Activated T-cell treated with anti-CD3 and anti-CD28 coated beads for 48 hours (primary cell): ENCODE measurements around the gene DNAJB2.
"Not testable (repeated sequence)": the region's sequence is repeated elsewhere in the genome, so short reads cannot be mapped to it uniquely, and the experiment has no call there.

Experiments used
- DNase-seq: peaks from one replicate; pipeline ENCODE4 v3.0.0-alpha.2; 2020; ENCODE audit warnings: low read depth

Gene DNAJB2

DNA sequence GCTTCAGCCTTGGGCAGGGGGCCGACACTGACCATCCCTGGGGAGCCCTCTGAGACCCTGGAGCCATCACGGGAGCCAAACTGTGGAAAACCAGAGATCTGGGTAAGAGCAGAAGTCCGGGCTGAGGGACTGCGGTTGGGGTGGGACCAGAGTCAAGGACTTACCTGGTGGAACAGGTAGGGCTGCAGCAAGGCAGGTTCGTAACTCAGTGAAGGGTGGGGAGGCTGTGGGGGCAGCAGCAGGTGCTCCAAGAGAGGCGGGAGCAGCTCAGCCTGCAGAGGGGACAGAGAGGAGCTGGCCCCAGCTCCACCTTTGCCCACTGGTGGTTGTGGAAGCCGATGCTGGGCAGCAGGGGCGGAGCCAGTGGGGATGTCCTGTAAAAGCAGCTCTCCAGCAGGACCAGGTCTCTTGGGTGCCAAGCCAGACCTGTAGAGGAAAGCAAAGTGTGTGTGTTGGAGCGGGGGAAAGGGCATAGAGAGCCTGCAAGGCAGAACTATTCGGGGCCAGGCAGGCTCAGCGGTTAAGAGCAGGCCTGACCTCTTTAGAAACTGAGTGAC, 23.3 kb downstream of the DNAJB2 start:
- no peak for DNase-seq

- no peak for DNase-seq
Observed at GRCh38 chr2:219304223-219304622, 25.1 kb downstream of the DNAJB2 start.

- DNase-seq = no peak
Observed at GRCh38 chr2:219306047-219306446, 26.9 kb downstream of the DNAJB2 start.

GRCh38 chr2:219308142-219309101, 29.3 kb downstream of the DNAJB2 start:
- DNase-seq = peak; percentile 59

- DNase-seq = no peak
Observed at GRCh38 chr2:219309278-219309677, 30.1 kb downstream of the DNAJB2 start, which contains the start of gene PTPRN. Gene PTPRN (minus strand): TSS chr2:219309401. CDS start chr2:219309332, 69 bp downstream.

- not testable (repeated sequence) for DNase-seq
Observed at GRCh38 chr2:219312683-219313263, 33.6 kb downstream of the DNAJB2 start.

DNA sequence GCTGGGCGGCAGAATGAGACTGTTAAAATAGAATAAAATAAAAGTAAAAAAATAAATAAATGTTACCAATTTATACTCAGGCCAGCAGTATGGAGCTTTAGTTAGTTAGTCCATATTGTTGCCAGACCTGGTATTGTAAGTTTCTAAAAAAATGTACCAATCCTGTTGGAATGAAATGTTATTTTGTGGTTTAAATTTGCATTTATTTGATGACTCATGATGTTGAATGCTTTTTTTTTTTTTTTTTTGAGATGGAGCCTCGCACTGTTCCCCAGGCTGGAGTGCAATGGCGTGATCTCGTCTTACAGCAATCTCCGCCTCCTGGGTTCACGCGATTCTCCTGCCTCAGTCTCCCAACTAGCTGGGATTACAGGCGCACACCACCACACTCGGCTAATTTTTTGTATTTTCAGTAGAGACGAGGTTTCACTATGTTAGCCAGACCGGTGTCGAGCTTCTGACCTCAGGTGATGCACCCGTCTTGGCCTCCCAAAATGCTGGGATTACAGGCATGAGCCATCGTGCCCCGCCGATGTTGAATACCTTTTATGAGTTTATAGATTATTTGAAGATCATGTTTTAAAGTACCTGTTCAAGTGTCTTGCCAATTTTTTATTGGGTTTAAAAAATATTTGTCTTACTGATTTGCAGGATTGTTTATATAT, 35.8 kb downstream of the DNAJB2 start:
- no peak for DNase-seq

DNA sequence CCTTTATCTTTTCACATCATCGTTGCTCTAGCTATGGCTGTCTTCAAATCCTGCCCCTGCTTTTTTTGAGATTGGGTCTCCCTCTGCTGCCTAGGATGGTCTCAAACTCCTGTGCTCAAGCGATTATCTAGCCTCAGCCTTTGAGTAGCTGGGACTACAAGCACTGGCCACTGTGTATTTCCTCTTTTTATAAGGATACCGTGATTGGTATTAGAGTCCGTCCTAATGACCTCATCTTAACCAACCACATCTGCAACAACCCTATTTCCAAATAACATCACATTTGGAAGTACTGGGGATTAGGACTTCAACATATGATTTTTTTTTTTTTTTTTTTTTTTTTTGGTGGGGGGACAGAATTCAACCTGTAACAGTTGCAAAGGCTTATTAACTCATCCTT, 44.3 kb downstream of the DNAJB2 start:
- no peak for DNase-seq

DNA sequence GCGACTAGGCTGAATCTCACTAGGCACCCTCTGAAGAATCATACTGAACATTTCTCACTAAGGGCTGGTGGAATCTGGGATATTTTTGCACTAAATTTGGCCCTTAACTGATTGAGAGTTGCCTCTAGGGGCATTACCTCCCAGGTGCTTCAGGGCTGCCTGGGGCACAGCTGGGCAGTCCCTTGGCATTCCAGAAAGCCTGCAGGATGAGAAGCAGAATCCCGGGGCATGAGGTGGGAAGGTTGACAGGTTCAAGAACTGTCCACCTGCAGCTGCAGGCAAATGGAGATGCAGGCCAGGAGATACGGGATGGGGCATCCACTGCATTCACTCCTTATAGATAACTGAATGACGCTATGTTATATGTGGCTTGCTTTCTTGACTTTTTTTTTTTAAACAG, 46.0 kb downstream of the DNAJB2 start:
- no peak for DNase-seq

GRCh38 chr2:219325657-219326315, 46.6 kb downstream of the DNAJB2 start:
- no peak for DNase-seq

DNA sequence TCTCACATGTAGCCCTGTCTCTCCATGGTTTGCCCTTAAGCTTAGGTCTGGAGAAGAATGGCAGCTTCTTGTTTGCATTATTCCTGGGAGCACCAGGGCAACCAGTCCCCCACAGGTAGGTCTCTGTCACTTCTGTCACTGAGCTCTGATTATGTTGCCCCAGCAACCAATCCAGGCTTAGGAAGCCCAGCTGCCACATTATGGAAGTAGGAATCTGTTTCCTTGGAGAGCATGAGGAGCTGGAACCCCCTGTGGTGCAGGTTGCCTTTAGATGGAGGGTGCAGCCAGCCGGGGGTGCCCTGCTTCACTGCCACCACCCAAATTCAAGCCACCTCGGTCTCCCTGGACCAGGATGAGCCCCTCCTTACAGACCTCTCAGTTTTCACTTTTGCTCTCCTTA, 48.6 kb downstream of the DNAJB2 start:
- DNase-seq = no peak

DNA sequence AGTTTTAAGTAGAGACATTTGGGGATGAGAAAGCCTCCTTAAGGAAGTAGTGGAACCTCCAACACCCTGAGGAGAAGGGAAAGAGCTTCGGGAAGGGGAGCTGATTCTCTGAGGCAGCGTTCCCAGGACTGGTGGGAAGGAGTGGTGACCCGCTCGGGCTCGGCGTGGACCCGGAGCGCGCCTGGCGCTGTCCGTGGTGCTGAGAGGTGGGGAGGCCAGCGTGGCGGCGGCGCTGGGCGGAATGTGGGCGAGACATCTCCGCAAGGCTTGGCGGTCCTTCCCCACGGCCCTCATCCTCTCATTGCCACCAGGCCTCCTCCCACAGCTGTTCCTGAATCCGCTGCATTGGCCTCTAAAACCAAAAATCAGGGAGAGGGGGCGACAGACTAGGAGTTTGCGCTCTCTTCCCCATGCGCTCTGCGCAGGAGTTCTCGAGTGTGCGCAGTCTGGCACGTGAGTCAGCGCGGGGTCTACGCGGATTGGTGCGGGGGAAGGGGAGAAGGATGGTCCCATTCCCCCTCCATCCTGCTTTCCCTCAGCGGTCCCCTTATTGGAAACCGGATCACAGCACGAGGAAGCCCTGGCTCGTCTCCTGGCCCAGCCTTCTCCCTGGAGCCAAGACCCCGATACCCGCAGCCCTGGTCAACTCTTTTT, 52.5 kb downstream of the DNAJB2 start:
- peak; percentile 7 for DNase-seq

GRCh38 chr2:219332542-219332941, 53.4 kb downstream of the DNAJB2 start, which contains the start of gene RESP18:
Gene RESP18 (minus strand): TSS chr2:219332744.
- no peak for DNase-seq

GRCh38 chr2:219334076-219334475, 54.9 kb downstream of the DNAJB2 start:
- no peak for DNase-seq

GRCh38 chr2:219335373-219335786, 56.2 kb downstream of the DNAJB2 start:
- no peak for DNase-seq
